B cell (primary cell): ENCODE data around the gene DTX3L. TPM values are rescaled to one million over a fixed set of nuclear protein-coding genes. Genes with fewer than 3 reads are reported as not detected.

Experiments used
- ATAC-seq: fragments of 200-7000 bp; cut with Tn5 transposase; one replicate; pipeline ENCODE4 v1.10.0; 2021; ENCODE audit warnings: low read depth, mild to moderate bottlenecking, moderate number of reproducible peaks, moderate library complexity
- CTCF ChIA-PET: fragments of 350-600 bp; sonication (Branson Sonifier 250); formaldehyde crosslinking; loops from one replicate; lab custom pipeline; 2021; ENCODE audit warnings: antibody characterized with exemption, inconsistent platforms; lab: Charles Lee
- POLR2A ChIA-PET: fragments of 350-600 bp; sonication (Branson Sonifier 250); formaldehyde crosslinking; loops from one replicate; lab custom pipeline; 2021; ENCODE audit warnings: antibody characterized with exemption; lab: Charles Lee
- DNase-seq: peaks from one replicate; pipeline ENCODE4 v3.0.0; 2013
- H2AFZ ChIP-seq: 2 replicates; pipeline ENCODE4 v1.6.1; 2012; ENCODE audit warnings: mild to moderate bottlenecking, low read depth, low read length; ENCODE audit not compliant: insufficient read depth, poor library complexity, severe bottlenecking
- H3K27ac ChIP-seq, 2 donors: 1 replicate in 1 of 2; 2 replicates in 1 of 2; pipeline ENCODE4 v1.5.1; 2012 to 2013; ENCODE audit warnings: low read length in 2 of 2, mild to moderate bottlenecking in 2 of 2, moderate library complexity in 1 of 2
- H3K27me3 ChIP-seq, 4 experiments: fragments of 200-600 bp in 1 of 4; sonication (generic) in 1 of 4; replicated peaks in 1 of 4; 1 replicate in 2 of 4; 2 replicates in 2 of 4; pipeline versions ENCODE4 v1.6.1 to v1.7.0; 2013 to 2016; ENCODE audit warnings: low read length in 3 of 4, mild to moderate bottlenecking in 2 of 4, mixed read lengths in 1 of 4, moderate library complexity in 1 of 4; ENCODE audit not compliant: insufficient read depth in 4 of 4, control insufficient read depth in 3 of 4; ENCODE audit errors: control extremely low read depth in 1 of 4
- H3K36me3 ChIP-seq, 2 experiments: replicated peaks in 1 of 2; 1 replicate in 1 of 2; 2 replicates in 1 of 2; pipeline versions ENCODE4 v1.6.1 to v1.7.1; 2013; ENCODE audit warnings: low read length in 1 of 2; ENCODE audit not compliant: insufficient read depth in 2 of 2, control insufficient read depth in 1 of 2; ENCODE audit errors: control extremely low read depth in 1 of 2, extremely low read depth in 1 of 2
- H3K4me1 ChIP-seq, 2 donors: fragments of 200-600 bp in 1 of 2; sonication (generic) in 1 of 2; 1 replicate in 1 of 2; 2 replicates in 1 of 2; pipeline versions ENCODE4 v1.5.1 to v1.6.1; 2013 to 2017; ENCODE audit warnings: low read length in 2 of 2; ENCODE audit not compliant: control insufficient read depth in 2 of 2, insufficient read depth in 2 of 2
- H3K4me2 ChIP-seq: replicated peaks from 2 replicates; pipeline ENCODE3; 2012; ENCODE audit warnings: mild to moderate bottlenecking, low read depth, low read length; ENCODE audit not compliant: poor library complexity, severe bottlenecking
- H3K4me3 ChIP-seq, 5 experiments: fragments of 200-600 bp in 1 of 5; sonication (generic) in 1 of 5; 1 replicate in 3 of 5; 2 replicates in 2 of 5; pipeline versions ENCODE4 v1.5.1 to v1.7.0; 2011 to 2016; ENCODE audit warnings: low read length in 4 of 5, mild to moderate bottlenecking in 4 of 5, low read depth in 2 of 5, control low read depth in 1 of 5, moderate library complexity in 1 of 5; ENCODE audit not compliant: insufficient read depth in 1 of 5; ENCODE audit errors: control extremely low read depth in 1 of 5, extremely low read depth in 1 of 5
- H3K79me2 ChIP-seq: fragments of 200-600 bp; sonication (generic); one replicate; pipeline ENCODE4 v1.6.0; 2016; ENCODE audit warnings: low read length; ENCODE audit not compliant: control insufficient read depth, insufficient read depth
- H3K9ac ChIP-seq: fragments of 200-600 bp; sonication (generic); 2 replicates; pipeline ENCODE4 v1.6.1; 2017; ENCODE audit warnings: mild to moderate bottlenecking, low read length, moderate library complexity
- H3K9me3 ChIP-seq, 3 donors: one replicate each; pipeline versions ENCODE4 v1.6.1 to v1.7.1; 2013; ENCODE audit warnings: low read length in 2 of 3; ENCODE audit not compliant: control insufficient read depth in 2 of 3, insufficient read depth in 1 of 3; ENCODE audit errors: control extremely low read depth in 1 of 3
- H4K20me1 ChIP-seq: 2 replicates; pipeline ENCODE4 v1.6.0; 2012; ENCODE audit warnings: mild to moderate bottlenecking, low read length; ENCODE audit not compliant: insufficient read depth, control insufficient read depth, poor library complexity, severe bottlenecking
- H3K27ac Mint-ChIP-seq: one replicate; pipeline ENCODE4 v1.8.0; 2021; ENCODE audit warnings: mixed read lengths
- H3K27me3 Mint-ChIP-seq: one replicate; pipeline ENCODE4 v1.8.0; 2021; ENCODE audit warnings: mixed read lengths
- H3K4me1 Mint-ChIP-seq: one replicate; pipeline ENCODE4 v1.8.0; 2021; ENCODE audit warnings: mixed read lengths
- H3K4me3 Mint-ChIP-seq: one replicate; pipeline ENCODE4 v1.8.0; 2021; ENCODE audit warnings: mixed read lengths
- H3K9me3 Mint-ChIP-seq: one replicate; pipeline ENCODE4 v1.8.0; 2022; ENCODE audit warnings: mixed read lengths; ENCODE audit not compliant: insufficient read depth
- CTCF ChIP-seq: fragments of 200-600 bp; IDR thresholded peaks from one replicate; pipeline ENCODE4 v1.8.0; 2022; ENCODE audit warnings: antibody characterized with exemption, mild to moderate bottlenecking
- EZH2 ChIP-seq: IDR thresholded peaks from 2 replicates; pipeline ENCODE4 v1.6.1; 2012; ENCODE audit warnings: borderline replicate concordance, low read depth, mild to moderate bottlenecking, moderate library complexity, low read length; ENCODE audit not compliant: insufficient read depth, poor library complexity, severe bottlenecking
- WGBS: methylation state at CpG from one replicate; pipeline ENCODE4 v1.1.5; 2013; ENCODE audit warnings: missing lambda C conversion rate; ENCODE audit not compliant: insufficient coverage; 5-methylcytosine and 5-hydroxymethylcytosine counted together
- intact Hi-C: fragments of 100-400 bp; cut with micrococcal nuclease; formaldehyde crosslinking; loops from one replicate; pipeline ENCODE4 v1.10.0; 2022
- polyA plus RNA-seq: library from polyadenylated mRNA; depleted of rRNA; stranded (reverse); fragments of >200 nt; gene quantifications from 2 replicates; pipeline ENCODE4 v1.2.3, GENCODE V29; 2012
- total RNA-seq, 2 donors: library from RNA; stranded (reverse); fragments of 120-200 nt in 1 of 2; gene quantifications; 1 replicate in 1 of 2; 2 replicates in 1 of 2; pipeline versions ENCODE4 v1.2.3 to v1.2.4, GENCODE V29; 2013 to 2022

DTX3L gene
- total and polyA plus RNA-seq, 2 donors (not counting 1 experiment from before 2014, with no cell fraction given): 8.1 to 41.1 TPM

GRCh38 chr3:122516846-122517360 lies 47.2 kb upstream of the DTX3L start:
- 86% methylated on average over 5 of the region's 6 CpGs for WGBS
- DNase-seq (no peak), ATAC-seq (no peak)
- Histone ChIP-seq H3K27ac (no peak overlapping the region), H3K4me1 (peaks cover 11% of the 10 kb centered on the region in 2 donors), H3K27me3 (no peaks in the 10 kb centered on the region), H3K4me2 (no peak overlapping the region), H4K20me1 (peaks cover 8% of the 10 kb centered on the region), H3K9ac (no peak overlapping the region), H2AFZ (no peak overlapping the region), H3K9me3 (no peaks in the 10 kb centered on the region), H3K36me3 (no peaks in the 10 kb centered on the region), H3K79me2 (peaks cover 18% of the 10 kb centered on the region), H3K4me3 (no peak overlapping the region)
- ChIA-PET CTCF (interaction anchor here (1.4 to 1.6 kb wide), 2 partner anchors 101 to 163 kb away, joined by 3 to 6 read pairs; no protein-coding TSS in a partner anchor), POLR2A (interaction anchor here (1.3 kb wide), 1 partner anchor 101 kb away, joined by 3 read pairs; the partner anchor contains the start of gene WDR5B)
- intact Hi-C loops: no loop called here
- H3K4me1 Mint-ChIP-seq: peaks cover 15% of the 10 kb centered on the region
- H3K4me3 Mint-ChIP-seq: no peak overlapping the region
- H3K27me3 Mint-ChIP-seq: no peaks in the 10 kb centered on the region
- TF ChIP-seq CTCF: no peak
- no peak for TF ChIP-seq EZH2
- H3K9me3 Mint-ChIP-seq: no peaks in the 10 kb centered on the region
- no peak overlapping the region for H3K27ac Mint-ChIP-seq

DNA sequence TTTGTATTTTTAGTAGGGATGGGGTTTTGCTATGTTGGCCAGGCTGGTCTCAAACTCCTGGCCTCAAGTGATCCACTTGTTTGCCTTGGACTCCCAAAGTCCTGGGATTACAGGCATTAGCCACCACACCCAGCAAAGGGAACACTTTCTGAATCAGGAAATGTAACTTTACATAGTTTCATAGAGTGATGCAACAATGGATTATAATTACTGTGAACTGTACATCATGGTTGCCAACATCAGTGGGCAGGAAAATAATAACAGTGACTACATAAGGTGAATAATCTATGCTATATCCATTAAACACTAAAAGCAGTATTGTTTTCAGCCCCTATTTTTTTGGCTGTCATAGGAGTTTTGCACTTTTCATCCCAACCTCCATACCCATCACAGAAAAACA lies 44.4 kb upstream of the DTX3L start:
- no peaks in the 10 kb centered on the region for H3K9me3 ChIP-seq
- no peak overlapping the region for H2AFZ ChIP-seq
- no peak overlapping the region for H3K9ac ChIP-seq
- intact Hi-C loops: no loop called here
- ChIA-PET POLR2A (no interaction called here), CTCF (no interaction called here)
- no peaks in the 10 kb centered on the region for H3K27me3 ChIP-seq
- Mint-ChIP-seq H3K4me3 (no peak overlapping the region), H3K9me3 (no peaks in the 10 kb centered on the region), H3K4me1 (peaks cover 4% of the 10 kb centered on the region), H3K27ac (no peak overlapping the region), H3K27me3 (no peaks in the 10 kb centered on the region)
- H3K79me2 ChIP-seq: no peaks in the 10 kb centered on the region
- H3K36me3 ChIP-seq: no peaks in the 10 kb centered on the region
- no peak for DNase-seq
- H3K4me2 ChIP-seq: no peak overlapping the region
- no peak for ATAC-seq
- H3K4me3 ChIP-seq: no peak overlapping the region
- H3K27ac ChIP-seq: no peak overlapping the region
- peaks cover 4 to 5% of the 10 kb centered on the region in 2 donors for H3K4me1 ChIP-seq
- H4K20me1 ChIP-seq: no peaks in the 10 kb centered on the region
- TF ChIP-seq EZH2: no peak
- no peak for TF ChIP-seq CTCF
